Islet of Langerhans (tissue), 1 donor: ENCODE data around the gene THSD4.
"Not testable (repeated sequence)": the region's sequence is repeated elsewhere in the genome, so short reads cannot be mapped to it uniquely, and the experiment has no call there.

Experiments used
- FAIRE-seq: peaks from one replicate; lab custom pipeline; 2011; peaks lifted over from hg19 to GRCh38; lab: Jason Lieb, UNC

THSD4 gene

GRCh38 chr15:71386448-71387236 is 271.4 kb downstream of the THSD4 start:
- FAIRE-seq = no peak

GRCh38 chr15:71387810-71388209 is 272.5 kb downstream of the THSD4 start:
- FAIRE-seq = no peak

- FAIRE-seq = no peak
Observed at GRCh38 chr15:71390096-71390495, 274.8 kb downstream of the THSD4 start.

- no peak for FAIRE-seq
Observed at GRCh38 chr15:71391421-71392088, 276.3 kb downstream of the THSD4 start.

- no peak for FAIRE-seq
Observed at GRCh38 chr15:71392861-71393283, 277.6 kb downstream of the THSD4 start.

GRCh38 chr15:71393383-71393782 is 278.1 kb downstream of the THSD4 start:
- no peak for FAIRE-seq

GRCh38 chr15:71396536-71397125 is 281.4 kb downstream of the THSD4 start:
- no peak for FAIRE-seq

GRCh38 chr15:71397377-71397776 is 282.1 kb downstream of the THSD4 start:
- no peak for FAIRE-seq

- no peak for FAIRE-seq
Observed at GRCh38 chr15:71400294-71400693, 285.0 kb downstream of the THSD4 start.

- not testable (repeated sequence) for FAIRE-seq
Observed at GRCh38 chr15:71401728-71402127, 286.5 kb downstream of the THSD4 start.

- no peak for FAIRE-seq
Observed at GRCh38 chr15:71409541-71409940, 294.3 kb downstream of the THSD4 start.

GRCh38 chr15:71410347-71410746 is 295.1 kb downstream of the THSD4 start:
- FAIRE-seq = no peak

GRCh38 chr15:71411538-71412482 is 296.5 kb downstream of the THSD4 start:
- no peak for FAIRE-seq

- FAIRE-seq = no peak
Observed at GRCh38 chr15:71413419-71413818, 298.1 kb downstream of the THSD4 start.

GRCh38 chr15:71414853-71415252 is 299.6 kb downstream of the THSD4 start:
- no peak for FAIRE-seq

- FAIRE-seq = no peak
Observed at GRCh38 chr15:71422530-71423259, 307.4 kb downstream of the THSD4 start.

- no peak for FAIRE-seq
Observed at GRCh38 chr15:71424765-71425164, 309.5 kb downstream of the THSD4 start.

GRCh38 chr15:71425388-71425787 is 310.1 kb downstream of the THSD4 start:
- FAIRE-seq = no peak

- FAIRE-seq = no peak
Observed at GRCh38 chr15:71426792-71427191, 311.5 kb downstream of the THSD4 start.

GRCh38 chr15:71430782-71431181 is 315.5 kb downstream of the THSD4 start:
- FAIRE-seq = no peak
